Measurements from ENCODE around the gene ADI1.

DNA sequence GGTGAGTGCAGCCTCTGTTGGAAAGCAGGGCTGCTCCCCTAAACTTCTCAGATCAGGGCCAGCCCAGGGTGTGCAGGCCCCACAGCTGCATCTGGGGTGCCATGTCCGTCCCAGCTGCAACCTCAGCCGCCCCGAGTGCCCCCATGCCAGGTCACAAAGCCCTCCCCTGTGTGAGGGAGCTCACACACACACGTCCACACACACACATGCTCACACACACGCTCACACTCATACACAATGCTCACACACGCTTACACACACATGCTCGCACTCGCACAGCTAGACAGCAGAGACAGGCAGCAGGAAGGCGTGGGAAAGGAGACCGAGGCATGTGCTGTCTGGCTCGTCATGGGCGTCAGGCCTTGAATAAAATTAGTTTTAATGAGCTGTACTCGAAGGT is 55.4 kb downstream of the ADI1 start:
- TF ChIP-seq EP300 (IDR thresholded peaks at IDR 0.05; ENCODE audit: borderline replicate concordance in 1 of 2, low read depth in 1 of 2, low read length in 1 of 2) (no peak), TAF1 (IDR thresholded peaks at IDR 0.05; ENCODE audit: borderline replicate concordance, low read depth, low read length) (no peak), NFIC (IDR thresholded peaks at IDR 0.05; ENCODE audit: borderline replicate concordance) (no peak), JUND (IDR thresholded peaks at IDR 0.05) (no peak), GABPA (IDR thresholded peaks at IDR 0.05; ENCODE audit: low read depth) (no peak), RXRA (IDR thresholded peaks at IDR 0.05; ENCODE audit: borderline replicate concordance, low read depth) (no peak), RAD21 (IDR thresholded peaks at IDR 0.05; ENCODE audit: low read length) (no peak)
- TF ChIP-seq, protein P1, sequence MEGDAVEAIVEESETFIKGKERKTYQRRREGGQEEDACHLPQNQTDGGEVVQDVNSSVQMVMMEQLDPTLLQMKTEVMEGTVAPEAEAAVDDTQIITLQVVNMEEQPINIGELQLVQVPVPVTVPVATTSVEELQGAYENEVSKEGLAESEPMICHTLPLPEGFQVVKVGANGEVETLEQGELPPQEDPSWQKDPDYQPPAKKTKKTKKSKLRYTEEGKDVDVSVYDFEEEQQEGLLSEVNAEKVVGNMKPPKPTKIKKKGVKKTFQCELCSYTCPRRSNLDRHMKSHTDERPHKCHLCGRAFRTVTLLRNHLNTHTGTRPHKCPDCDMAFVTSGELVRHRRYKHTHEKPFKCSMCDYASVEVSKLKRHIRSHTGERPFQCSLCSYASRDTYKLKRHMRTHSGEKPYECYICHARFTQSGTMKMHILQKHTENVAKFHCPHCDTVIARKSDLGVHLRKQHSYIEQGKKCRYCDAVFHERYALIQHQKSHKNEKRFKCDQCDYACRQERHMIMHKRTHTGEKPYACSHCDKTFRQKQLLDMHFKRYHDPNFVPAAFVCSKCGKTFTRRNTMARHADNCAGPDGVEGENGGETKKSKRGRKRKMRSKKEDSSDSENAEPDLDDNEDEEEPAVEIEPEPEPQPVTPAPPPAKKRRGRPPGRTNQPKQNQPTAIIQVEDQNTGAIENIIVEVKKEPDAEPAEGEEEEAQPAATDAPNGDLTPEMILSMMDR (IDR thresholded peaks at IDR 0.05): no peak
- TF ChIP-seq, protein P2, sequence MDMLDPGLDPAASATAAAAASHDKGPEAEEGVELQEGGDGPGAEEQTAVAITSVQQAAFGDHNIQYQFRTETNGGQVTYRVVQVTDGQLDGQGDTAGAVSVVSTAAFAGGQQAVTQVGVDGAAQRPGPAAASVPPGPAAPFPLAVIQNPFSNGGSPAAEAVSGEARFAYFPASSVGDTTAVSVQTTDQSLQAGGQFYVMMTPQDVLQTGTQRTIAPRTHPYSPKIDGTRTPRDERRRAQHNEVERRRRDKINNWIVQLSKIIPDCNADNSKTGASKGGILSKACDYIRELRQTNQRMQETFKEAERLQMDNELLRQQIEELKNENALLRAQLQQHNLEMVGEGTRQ (IDR thresholded peaks at IDR 0.05; ENCODE audit: borderline replicate concordance, low read depth, low read length): no peak
- TF ChIP-seq, protein P3, sequence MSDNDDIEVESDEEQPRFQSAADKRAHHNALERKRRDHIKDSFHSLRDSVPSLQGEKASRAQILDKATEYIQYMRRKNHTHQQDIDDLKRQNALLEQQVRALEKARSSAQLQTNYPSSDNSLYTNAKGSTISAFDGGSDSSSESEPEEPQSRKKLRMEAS (IDR thresholded peaks at IDR 0.05; ENCODE audit: low read depth): no peak
- TF ChIP-seq, protein P4, sequence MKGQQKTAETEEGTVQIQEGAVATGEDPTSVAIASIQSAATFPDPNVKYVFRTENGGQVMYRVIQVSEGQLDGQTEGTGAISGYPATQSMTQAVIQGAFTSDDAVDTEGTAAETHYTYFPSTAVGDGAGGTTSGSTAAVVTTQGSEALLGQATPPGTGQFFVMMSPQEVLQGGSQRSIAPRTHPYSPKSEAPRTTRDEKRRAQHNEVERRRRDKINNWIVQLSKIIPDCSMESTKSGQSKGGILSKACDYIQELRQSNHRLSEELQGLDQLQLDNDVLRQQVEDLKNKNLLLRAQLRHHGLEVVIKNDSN (IDR thresholded peaks at IDR 0.05; ENCODE audit: borderline replicate concordance, low read depth): no peak

Measured in SK-N-SH (cell line).